Vagina (tissue), 2 donors: Measurements from ENCODE around the gene RND2. TPM values are rescaled to one million over a fixed set of nuclear protein-coding genes. Genes with fewer than 3 reads are reported as not detected.

Experiments used
- DNase-seq, 2 donors: peaks; one replicate each; pipeline ENCODE4 v3.0.0-alpha.2; 2017; ENCODE audit errors: extremely low spot score in 2 of 2
- H3K27ac ChIP-seq: fragments of 200-600 bp; sonication (generic); one replicate; pipeline ENCODE4 v1.5.1; 2019
- H3K27me3 ChIP-seq: fragments of 200-600 bp; sonication (generic); one replicate; pipeline ENCODE4 v1.5.1; 2019
- H3K36me3 ChIP-seq, 2 donors: fragments of 200-600 bp; sonication (generic); one replicate each; pipeline ENCODE4 v1.5.1; 2017 to 2019
- H3K4me1 ChIP-seq: fragments of 200-600 bp; sonication (generic); one replicate; pipeline ENCODE4 v1.5.1; 2019
- H3K4me3 ChIP-seq, 2 donors: fragments of 200-600 bp; sonication (generic); 1 replicate in 1 of 2; 2 replicates in 1 of 2; pipeline ENCODE4 v1.5.1; 2016 to 2019
- H3K9me3 ChIP-seq: fragments of 200-600 bp; sonication (generic); one replicate; pipeline ENCODE4 v1.5.1; 2019
- CTCF ChIP-seq, 3 experiments: fragments of 450-650 bp in 2 of 3; fragments of 200-600 bp in 1 of 3; sonication (generic) in 1 of 3; IDR thresholded peaks; one replicate each; pipeline ENCODE4 v1.5.1; 2017 to 2019; ENCODE audit warnings: antibody characterized with exemption in 3 of 3, mild to moderate bottlenecking in 2 of 3, moderate library complexity in 2 of 3
- POLR2A ChIP-seq, 2 donors: fragments of 450-650 bp; IDR thresholded peaks; one replicate each; pipeline ENCODE4 v1.6.1; 2017; ENCODE audit warnings: antibody characterized with exemption in 2 of 2, mild to moderate bottlenecking in 2 of 2, moderate library complexity in 2 of 2
- POLR2AphosphoS5 ChIP-seq, 2 donors: sonication (generic); formaldehyde crosslinking; IDR thresholded peaks; one replicate each; pipeline ENCODE4 v1.9.0; 2017; ENCODE audit warnings: antibody characterized with exemption in 2 of 2, mild to moderate bottlenecking in 2 of 2, low read depth in 1 of 2; ENCODE audit not compliant: insufficient read depth in 1 of 2
- intact Hi-C: fragments of 100-400 bp; cut with DNase I; formaldehyde crosslinking; loops from one replicate; pipeline ENCODE4 v1.15.1; 2023
- total RNA-seq: library from RNA; depleted of rRNA; stranded (reverse); fragments of >200 nt; gene quantifications from one replicate; pipeline ENCODE4 v1.2.3, GENCODE V29; 2016

The RND2 gene
- total RNA-seq, 1 donor from 2014 or later = 1.5 TPM

- Histone ChIP-seq H3K4me3 (no peak overlapping the region), H3K4me1 (peaks cover 7% of the 10 kb centered on the region), H3K9me3 (no peaks in the 10 kb centered on the region), H3K27me3 (no peaks in the 10 kb centered on the region), H3K27ac (no peak overlapping the region), H3K36me3 (no peaks in the 10 kb centered on the region)
- DNase-seq = no peak
- intact Hi-C loops = no loop called here
- no peak for TF ChIP-seq POLR2AphosphoS5 (IDR thresholded peaks at IDR 0.05; ENCODE audit: insufficient read depth in 1 of 2, low read depth in 1 of 2)
Measured at GRCh38 chr17:43031666-43032065, 6.6 kb downstream of the RND2 start.

DNA sequence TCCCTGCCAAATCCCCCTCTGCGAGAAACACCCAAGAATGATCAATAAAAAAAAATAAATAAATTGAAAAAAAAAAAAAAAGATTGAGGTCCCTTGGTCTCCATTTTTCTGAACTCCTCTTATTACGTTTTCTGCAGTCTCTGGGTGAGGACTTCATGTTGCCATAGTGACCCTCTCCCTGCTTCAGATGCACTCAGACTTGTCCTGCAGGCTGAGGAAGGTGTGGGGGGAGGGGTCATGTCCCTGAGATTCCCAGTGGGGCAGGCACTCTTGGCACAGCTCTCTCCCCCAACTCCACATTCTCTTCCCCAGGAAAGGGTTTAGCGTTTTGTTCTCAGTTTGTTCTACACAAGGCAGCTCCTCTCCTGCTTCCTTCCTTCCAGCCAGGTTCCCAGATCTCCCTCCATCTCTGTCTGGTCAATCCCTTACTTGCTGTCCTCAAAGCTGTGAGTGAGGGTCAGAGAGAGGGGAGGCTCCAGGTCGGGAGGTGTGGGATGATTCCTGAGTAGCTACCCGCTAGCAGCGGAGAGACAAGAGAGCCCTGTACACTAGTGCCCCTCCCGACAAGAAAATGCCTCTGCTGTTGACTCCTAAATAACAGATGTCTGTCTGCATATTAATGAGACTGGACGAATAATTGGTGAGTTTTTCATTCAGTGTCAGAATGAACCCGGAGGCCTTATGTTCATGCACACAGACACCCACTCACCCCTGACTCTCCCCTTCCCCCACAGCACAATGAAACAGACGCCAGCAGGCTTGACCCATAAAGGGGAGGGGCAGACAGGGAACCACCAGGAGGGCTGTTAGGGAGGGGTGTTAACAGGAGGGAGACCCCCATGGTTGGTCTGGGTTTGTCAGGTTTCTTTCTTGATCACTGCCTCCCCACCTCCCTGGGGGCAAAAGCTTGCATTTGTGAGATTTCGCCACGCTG lies 9.2 kb downstream of the RND2 start:
- no peaks in the 10 kb centered on the region for H3K36me3 ChIP-seq
- H3K9me3 ChIP-seq = no peaks in the 10 kb centered on the region
- H3K4me3 ChIP-seq = no peak overlapping the region
- TF ChIP-seq POLR2A (IDR thresholded peaks at IDR 0.05) (no peak), POLR2AphosphoS5 (IDR thresholded peaks at IDR 0.05; ENCODE audit: insufficient read depth in 1 of 2, low read depth in 1 of 2) (no peak), CTCF (IDR thresholded peaks at IDR 0.05) (no peak)
- DNase-seq = no peak
- intact Hi-C loops = no loop called here
- H3K4me1 ChIP-seq = no peaks in the 10 kb centered on the region
- H3K27me3 ChIP-seq = no peaks in the 10 kb centered on the region
- H3K27ac ChIP-seq = no peak overlapping the region

DNA sequence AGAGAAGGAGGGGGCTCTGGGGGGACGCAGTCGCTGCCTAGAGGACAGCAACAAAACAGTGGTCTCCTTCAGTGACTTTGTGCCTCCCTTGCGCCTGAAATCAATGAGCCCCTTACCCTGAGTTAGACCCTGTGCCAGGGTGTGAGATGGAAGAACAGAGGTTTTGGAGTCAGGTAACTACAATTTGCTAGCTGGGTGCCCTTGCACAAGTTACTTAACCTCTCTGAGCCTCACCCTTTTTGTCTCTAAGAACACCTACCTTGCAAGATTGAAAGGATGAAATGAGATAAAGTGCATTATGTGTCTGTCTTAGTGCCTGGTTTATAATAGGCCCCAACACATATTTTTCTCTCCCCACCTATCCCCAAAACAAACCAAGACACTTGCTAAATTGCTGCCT lies 9.9 kb downstream of the RND2 start:
- H3K27ac ChIP-seq = no peak overlapping the region
- H3K27me3 ChIP-seq = no peaks in the 10 kb centered on the region
- DNase-seq = no peak
- TF ChIP-seq POLR2A (IDR thresholded peaks at IDR 0.05) = no peak
- TF ChIP-seq POLR2AphosphoS5 (IDR thresholded peaks at IDR 0.05; ENCODE audit: insufficient read depth in 1 of 2, low read depth in 1 of 2) = no peak
- TF ChIP-seq CTCF (IDR thresholded peaks at IDR 0.05) = no peak
- H3K36me3 ChIP-seq = no peaks in the 10 kb centered on the region
- no peaks in the 10 kb centered on the region for H3K4me1 ChIP-seq
- H3K4me3 ChIP-seq = no peak overlapping the region
- intact Hi-C loops = no loop called here
- H3K9me3 ChIP-seq = no peaks in the 10 kb centered on the region

- no peak overlapping the region for H3K4me3 ChIP-seq
- intact Hi-C loops = no loop called here
- H3K27ac ChIP-seq = no peak overlapping the region
- no peaks in the 10 kb centered on the region for H3K27me3 ChIP-seq
- H3K36me3 ChIP-seq = no peaks in the 10 kb centered on the region
- no peak for TF ChIP-seq POLR2AphosphoS5 (IDR thresholded peaks at IDR 0.05; ENCODE audit: insufficient read depth in 1 of 2, low read depth in 1 of 2)
- TF ChIP-seq CTCF (IDR thresholded peaks at IDR 0.05) = no peak
- H3K4me1 ChIP-seq = no peaks in the 10 kb centered on the region
- no peaks in the 10 kb centered on the region for H3K9me3 ChIP-seq
- DNase-seq = no peak
Measured at GRCh38 chr17:43039646-43040045, 14.6 kb downstream of the RND2 start.

- DNase-seq = no peak
- no peaks in the 10 kb centered on the region for H3K9me3 ChIP-seq
- H3K4me1 ChIP-seq = no peaks in the 10 kb centered on the region
- H3K4me3 ChIP-seq = no peak overlapping the region
- no peak overlapping the region for H3K27ac ChIP-seq
- no peaks in the 10 kb centered on the region for H3K36me3 ChIP-seq
- H3K27me3 ChIP-seq = no peaks in the 10 kb centered on the region
- intact Hi-C loops = no loop called here
- TF ChIP-seq POLR2AphosphoS5 (IDR thresholded peaks at IDR 0.05; ENCODE audit: insufficient read depth in 1 of 2, low read depth in 1 of 2) (no peak), POLR2A (IDR thresholded peaks at IDR 0.05) (no peak), CTCF (IDR thresholded peaks at IDR 0.05) (no peak)
Measured at GRCh38 chr17:43040655-43041054, 15.6 kb downstream of the RND2 start.
